ENCODE data around the gene FZR1.

FZR1 gene

GRCh38 chr19:3576696-3577443, 70.8 kb downstream of the FZR1 start:
- Histone ChIP-seq H3K4me2 (ENCODE audit: low read depth, low read length, poor library complexity, severe bottlenecking) (no peak overlapping the region), H3F3A (ENCODE audit: insufficient read depth) (no peaks in the 10 kb centered on the region), H3K79me2 (ENCODE audit: insufficient read depth, low read length) (no peaks in the 10 kb centered on the region), H3K36me3 (ENCODE audit: low read length) (no peaks in the 10 kb centered on the region), H3K27ac (ENCODE audit: low read depth, low read length) (no peak overlapping the region), H3K9me3 (ENCODE audit: insufficient read depth, low read length) (no peaks in the 10 kb centered on the region), H3K9me2 (replicated peaks; ENCODE audit: insufficient read depth, low read length) (no peaks in the 10 kb centered on the region), H3K27me3 (ENCODE audit: low read length) (no peaks in the 10 kb centered on the region), H3K4me3 (ENCODE audit: insufficient read depth, low read length, poor library complexity, severe bottlenecking) (no peak overlapping the region), H2AFZ (ENCODE audit: low read depth, low read length, severe bottlenecking) (no peak overlapping the region), H4K20me1 (ENCODE audit: low read depth, low read length) (no peaks in the 10 kb centered on the region), H3K9ac (ENCODE audit: low read length) (no peak overlapping the region)
- TF ChIP-seq CTCF (IDR thresholded peaks at IDR 0.05; ENCODE audit: insufficient read depth, low read length, poor library complexity, severe bottlenecking) (no peak), EZH2phosphoT487 (conservative IDR thresholded peaks at IDR 0.05; ENCODE audit: low read length) (no peak)

DNA sequence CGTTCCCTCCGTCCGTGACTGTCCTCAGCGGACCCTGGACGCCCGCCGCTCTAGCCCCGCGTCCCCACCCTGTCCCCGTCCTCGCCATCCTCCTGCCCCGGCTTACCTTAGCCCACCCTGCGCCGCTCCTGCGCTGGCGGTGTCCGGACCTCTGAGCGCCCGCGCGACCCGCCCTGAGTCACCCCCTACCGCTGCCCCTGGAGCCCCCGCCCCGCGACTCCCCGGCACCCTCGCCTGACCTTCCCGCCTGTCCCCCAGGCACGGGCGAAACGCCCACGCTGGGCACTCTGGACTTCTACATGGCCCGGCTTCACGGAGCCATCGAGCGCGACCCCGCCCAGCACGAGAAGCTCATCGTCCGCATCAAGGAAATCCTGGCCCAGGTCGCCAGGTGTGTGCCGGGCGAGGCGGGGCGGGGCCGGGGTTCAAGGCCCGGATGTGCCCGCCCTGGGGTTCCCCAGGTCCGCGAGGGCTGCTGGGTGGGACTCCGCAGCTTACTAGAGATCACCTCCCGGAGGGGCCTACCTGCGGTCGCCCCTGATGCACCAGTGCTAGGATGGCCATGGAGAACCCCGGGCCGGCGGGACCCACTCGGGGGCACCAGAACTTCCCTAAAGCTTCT, 71.7 kb downstream of the FZR1 start:
- H3K4me2 ChIP-seq (ENCODE audit: low read depth, low read length, poor library complexity, severe bottlenecking): no peak overlapping the region
- no peak overlapping the region for H2AFZ ChIP-seq (ENCODE audit: low read depth, low read length, severe bottlenecking)
- H3K9ac ChIP-seq (ENCODE audit: low read length): no peak overlapping the region
- H3K36me3 ChIP-seq (ENCODE audit: low read length): no peaks in the 10 kb centered on the region
- no peaks in the 10 kb centered on the region for H3K27me3 ChIP-seq (ENCODE audit: low read length)
- H3K79me2 ChIP-seq (ENCODE audit: insufficient read depth, low read length): no peaks in the 10 kb centered on the region
- no peak overlapping the region for H3K4me3 ChIP-seq (ENCODE audit: insufficient read depth, low read length, poor library complexity, severe bottlenecking)
- no peak for TF ChIP-seq CTCF (IDR thresholded peaks at IDR 0.05; ENCODE audit: insufficient read depth, low read length, poor library complexity, severe bottlenecking)
- TF ChIP-seq EZH2phosphoT487 (conservative IDR thresholded peaks at IDR 0.05; ENCODE audit: low read length): no peak
- no peaks in the 10 kb centered on the region for H4K20me1 ChIP-seq (ENCODE audit: low read depth, low read length)
- no peak overlapping the region for H3K27ac ChIP-seq (ENCODE audit: low read depth, low read length)
- H3F3A ChIP-seq (ENCODE audit: insufficient read depth): no peaks in the 10 kb centered on the region
- no peaks in the 10 kb centered on the region for H3K9me3 ChIP-seq (ENCODE audit: insufficient read depth, low read length)
- no peaks in the 10 kb centered on the region for H3K9me2 ChIP-seq (replicated peaks; ENCODE audit: insufficient read depth, low read length)

DNA sequence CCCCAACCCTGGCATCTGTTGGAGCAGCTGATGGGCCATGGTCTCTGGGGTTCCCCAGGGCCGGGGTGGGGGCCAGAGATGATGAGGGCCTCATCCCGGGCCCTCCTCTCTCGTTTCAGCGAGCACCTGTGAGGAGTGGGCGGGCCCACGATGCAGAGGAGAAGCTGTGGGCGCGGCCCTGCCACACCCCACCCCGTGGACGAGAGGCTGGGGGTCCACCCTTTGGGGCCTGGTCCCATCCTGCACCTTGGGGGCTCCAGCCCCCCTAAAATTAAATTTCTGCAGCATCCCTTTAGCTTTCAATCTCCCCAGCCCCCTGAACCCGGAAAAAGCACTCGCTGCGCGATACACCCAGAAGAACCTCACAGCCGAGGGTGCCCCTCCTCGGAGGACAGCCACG, 72.3 kb downstream of the FZR1 start:
- Histone ChIP-seq H2AFZ (ENCODE audit: low read depth, low read length, severe bottlenecking) (no peak overlapping the region), H3K9me3 (ENCODE audit: insufficient read depth, low read length) (no peaks in the 10 kb centered on the region), H3K27me3 (ENCODE audit: low read length) (no peaks in the 10 kb centered on the region), H3K27ac (ENCODE audit: low read depth, low read length) (no peak overlapping the region), H4K20me1 (ENCODE audit: low read depth, low read length) (no peaks in the 10 kb centered on the region), H3K4me2 (ENCODE audit: low read depth, low read length, poor library complexity, severe bottlenecking) (no peak overlapping the region), H3K79me2 (ENCODE audit: insufficient read depth, low read length) (no peaks in the 10 kb centered on the region), H3K9me2 (replicated peaks; ENCODE audit: insufficient read depth, low read length) (no peaks in the 10 kb centered on the region), H3F3A (ENCODE audit: insufficient read depth) (no peaks in the 10 kb centered on the region), H3K36me3 (ENCODE audit: low read length) (no peaks in the 10 kb centered on the region), H3K9ac (ENCODE audit: low read length) (no peak overlapping the region), H3K4me3 (ENCODE audit: insufficient read depth, low read length, poor library complexity, severe bottlenecking) (no peak overlapping the region)
- TF ChIP-seq EZH2phosphoT487 (conservative IDR thresholded peaks at IDR 0.05; ENCODE audit: low read length) (no peak), CTCF (IDR thresholded peaks at IDR 0.05; ENCODE audit: insufficient read depth, low read length, poor library complexity, severe bottlenecking) (no peak)
